EL (cell line): Measurements from ENCODE around the gene SCNN1G.

ENCODE experiments used
- DNase-seq: peaks from one replicate; pipeline ENCODE4 v3.0.0-alpha.2; 2016

Gene SCNN1G

DNA sequence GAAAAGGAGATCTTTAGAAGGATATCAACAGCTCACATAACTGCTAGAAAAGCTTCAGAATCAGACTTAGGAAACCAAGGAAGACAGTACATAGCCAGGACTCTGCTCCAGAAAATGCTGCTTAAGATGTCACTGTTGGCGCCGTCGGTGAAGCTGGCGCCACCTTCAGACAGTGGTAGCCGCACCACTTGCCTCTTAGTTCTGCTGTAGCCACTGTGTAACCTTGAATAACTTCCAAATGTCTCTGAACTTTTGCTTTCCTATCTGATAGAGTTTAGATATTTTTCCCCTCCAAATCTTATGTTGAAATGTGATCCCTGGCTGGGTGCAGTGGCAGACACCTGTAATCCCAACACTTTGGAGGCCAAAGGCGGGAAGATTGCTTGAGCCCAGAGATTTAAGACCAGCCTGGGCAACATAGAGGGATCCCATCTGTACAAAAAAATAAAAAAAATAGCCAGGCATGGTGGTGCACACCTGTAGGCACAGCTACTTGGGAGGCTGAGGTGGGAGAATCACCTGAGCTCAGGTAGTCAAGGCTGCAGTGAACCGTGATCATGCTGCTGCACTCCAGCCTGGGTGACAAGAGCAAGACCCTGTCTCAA is 27.0 kb upstream of the SCNN1G start:
- DNase-seq, result no peak

DNA sequence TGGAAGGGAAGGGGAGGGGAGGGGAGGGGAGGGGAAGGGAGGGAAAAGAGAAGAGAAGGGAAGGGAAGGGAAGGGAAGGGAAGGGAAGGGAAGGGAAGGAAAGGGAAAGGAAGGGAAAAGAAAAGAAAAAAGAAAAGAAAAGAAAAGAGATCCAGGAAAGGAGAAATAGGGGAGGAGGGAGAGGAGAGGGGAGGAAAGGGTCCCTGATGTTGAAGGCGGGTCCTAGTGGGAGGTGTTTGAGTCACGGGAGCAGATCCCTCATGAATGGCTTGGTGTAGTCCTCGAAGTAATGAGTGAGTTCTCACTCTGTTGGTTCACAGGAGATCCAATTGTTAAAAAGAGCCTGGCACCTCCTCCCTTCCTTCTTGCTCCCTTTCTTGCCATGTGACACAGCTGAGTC is 26.4 kb upstream of the SCNN1G start:
- no peak for DNase-seq

DNA sequence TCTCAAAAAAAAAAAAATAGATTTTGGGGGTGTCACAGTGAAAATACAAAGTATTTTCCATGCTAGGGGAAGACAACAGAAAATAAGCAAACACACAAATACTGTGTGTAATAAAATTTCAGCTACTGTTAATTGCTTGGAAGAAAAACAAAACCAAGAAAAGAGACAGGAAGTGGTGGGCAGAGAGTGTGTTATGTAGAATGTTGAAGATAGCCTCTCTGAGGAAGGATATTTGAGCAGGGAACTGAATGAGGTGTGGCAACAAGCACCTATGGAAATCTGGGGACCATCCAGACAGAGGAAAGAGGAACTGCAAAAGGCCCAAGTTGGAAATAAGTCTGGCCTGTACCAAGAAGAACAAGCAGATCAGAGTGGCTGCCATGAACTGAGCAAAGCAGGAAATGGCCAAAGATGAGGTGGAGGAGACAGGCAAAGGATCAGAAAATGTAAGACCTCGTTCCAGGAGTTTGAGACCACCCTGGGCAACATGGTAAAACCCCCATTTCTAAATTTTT is 25.5 kb upstream of the SCNN1G start:
- DNase-seq, result no peak

DNA sequence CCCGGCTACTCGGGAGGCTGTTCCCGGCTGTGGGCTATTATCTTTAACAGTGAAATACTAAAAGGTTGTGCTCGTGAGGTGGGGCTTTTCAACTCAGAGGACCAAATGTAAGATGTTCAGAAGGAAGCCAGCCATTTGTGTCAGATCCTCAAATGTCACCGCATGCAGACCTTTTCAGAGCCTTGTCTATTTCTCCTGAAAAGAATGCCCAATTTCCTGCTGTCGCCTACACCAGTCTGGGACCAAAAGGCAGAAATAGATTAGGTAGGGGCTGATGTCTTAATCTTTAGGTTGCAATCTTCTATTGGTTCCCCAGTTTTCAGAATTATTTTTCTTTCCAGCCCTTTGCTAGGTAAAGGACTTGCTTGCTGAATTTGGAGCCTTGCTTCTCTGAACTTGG is 24.4 kb upstream of the SCNN1G start:
- DNase-seq, result no peak

DNA sequence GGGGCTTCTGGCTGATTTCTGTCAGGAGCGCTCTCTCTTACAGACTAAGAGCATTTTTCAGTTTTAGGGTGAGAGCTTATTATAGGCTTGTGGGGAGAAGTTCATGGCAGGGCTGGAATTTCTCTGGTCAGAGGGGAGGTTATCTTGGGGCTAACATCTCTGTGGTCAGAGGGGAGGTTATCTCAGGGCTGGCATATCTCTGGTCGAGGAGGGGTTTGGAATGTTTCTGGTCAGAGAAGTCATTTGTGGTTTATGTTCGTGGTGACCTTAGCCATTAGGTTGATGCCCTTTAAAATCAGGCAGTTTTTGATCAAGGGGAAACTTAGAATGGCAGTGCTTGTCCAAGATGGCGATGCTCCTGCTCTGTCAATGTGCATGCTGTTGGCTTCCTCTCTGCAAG is 22.5 kb upstream of the SCNN1G start:
- DNase-seq, result no peak

DNA sequence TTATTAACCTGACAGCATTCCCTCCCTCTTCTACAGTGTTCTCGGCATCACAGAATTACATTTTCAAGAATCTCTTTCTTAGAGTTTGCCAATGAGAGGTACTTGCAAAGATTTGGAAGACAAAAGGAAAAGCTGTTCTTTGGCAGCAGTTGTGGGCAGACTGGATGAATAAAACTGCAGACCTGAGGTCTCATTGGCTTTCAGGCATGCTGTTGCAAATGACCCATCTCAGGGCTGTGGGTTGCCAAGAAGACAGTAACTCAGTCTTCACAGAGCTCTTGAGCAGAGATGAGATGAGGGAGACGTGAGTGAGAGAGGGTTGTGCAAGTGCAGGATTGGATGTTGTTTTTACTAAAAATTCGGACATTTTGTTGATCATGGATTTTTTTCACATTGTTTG is 22.0 kb upstream of the SCNN1G start:
- DNase-seq, result no peak

DNA sequence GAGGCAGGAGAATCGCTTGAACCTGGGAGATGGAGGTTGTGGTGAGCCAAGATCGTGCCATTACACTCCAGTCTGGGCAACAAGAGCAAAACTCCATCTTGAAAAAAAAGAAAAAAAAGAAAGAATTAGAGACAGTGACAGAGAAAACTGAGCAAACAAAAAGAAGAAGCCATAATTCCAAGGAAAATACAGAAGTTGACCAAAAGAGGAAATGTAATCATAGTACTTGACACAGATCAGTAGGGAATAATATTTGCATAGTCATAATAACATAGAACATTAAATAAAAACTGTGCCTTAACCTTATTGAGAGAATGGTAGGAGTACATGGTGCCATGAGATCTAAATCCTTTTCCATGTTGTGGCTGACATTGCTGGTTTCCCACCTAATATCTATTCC is 18.6 kb upstream of the SCNN1G start:
- no peak for DNase-seq

DNA sequence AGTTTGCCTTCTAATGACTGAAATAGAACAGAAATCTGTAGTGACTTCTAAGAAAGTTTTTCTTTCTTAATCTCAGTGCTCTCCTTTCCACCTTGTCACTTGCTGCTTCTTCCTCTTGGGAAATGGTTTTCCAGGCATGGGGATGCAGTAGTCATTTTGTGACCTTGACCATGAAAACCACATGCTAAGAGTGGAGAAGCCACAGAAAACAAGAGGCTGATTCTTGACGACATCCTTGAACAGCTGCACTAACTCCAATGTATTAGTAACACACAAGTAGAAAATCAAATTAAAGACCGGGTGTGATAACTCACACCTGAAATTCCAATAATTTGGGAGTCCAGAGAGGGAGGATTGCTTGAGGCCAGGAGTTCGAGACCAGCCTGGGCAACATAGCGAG is 17.8 kb upstream of the SCNN1G start:
- DNase-seq, result no peak

DNA sequence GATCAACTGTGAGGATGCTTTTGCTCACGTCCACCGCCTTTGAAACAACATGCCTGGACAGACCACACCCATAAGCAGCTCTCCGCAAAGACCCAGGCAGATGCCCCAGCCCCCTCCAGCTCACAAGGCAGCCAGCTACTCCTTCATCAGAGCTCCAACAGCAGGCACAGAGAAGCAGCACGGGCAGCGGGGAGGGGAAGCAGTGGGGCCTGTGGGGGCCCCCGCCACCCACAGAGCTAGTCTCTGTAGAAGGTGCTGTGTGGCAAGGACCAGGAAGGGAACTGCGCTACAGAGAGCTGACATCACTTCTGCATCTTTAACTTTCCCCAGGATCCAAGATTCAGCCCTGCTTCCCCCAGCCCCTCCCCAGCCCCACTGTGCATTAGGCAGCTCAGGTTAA is 10.0 kb upstream of the SCNN1G start:
- DNase-seq, result no peak

DNA sequence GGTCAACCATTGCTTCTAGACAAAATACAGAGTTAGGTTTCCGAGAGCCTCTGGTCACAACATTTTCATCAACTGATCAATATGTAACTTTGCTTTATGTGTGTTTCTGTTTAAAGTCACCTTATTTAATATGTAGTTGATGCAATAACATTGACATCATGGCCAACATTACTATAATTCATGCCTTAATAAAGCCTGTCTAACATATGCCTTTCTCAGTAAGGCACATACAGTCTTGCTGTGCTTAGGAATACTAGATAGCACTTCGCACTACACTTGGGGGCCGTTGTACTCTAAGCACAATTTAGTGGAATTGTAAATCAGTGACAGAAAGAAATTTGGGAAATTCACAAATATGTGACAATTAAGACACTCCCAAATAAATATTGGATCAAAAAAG is 9.6 kb upstream of the SCNN1G start:
- DNase-seq, result no peak

DNA sequence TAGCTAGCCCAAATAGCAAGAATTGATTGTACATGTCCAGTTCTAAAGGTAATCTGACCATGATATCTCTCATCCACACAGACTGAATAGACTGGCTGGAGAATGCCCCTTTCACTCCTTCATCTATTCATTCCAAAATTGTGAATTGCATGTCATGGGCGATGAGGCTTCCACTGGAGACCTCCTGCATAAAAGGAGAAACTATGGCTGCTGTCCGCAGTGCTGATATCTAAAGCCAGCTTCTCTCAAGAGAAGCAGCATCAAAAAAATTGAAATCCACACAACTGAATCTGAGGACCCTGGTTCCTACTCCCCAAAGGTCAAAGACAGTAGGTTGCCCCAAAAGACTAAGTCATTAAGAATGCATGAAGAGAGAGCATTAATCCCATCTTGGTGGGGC is 7.9 kb upstream of the SCNN1G start:
- DNase-seq, result no peak

DNA sequence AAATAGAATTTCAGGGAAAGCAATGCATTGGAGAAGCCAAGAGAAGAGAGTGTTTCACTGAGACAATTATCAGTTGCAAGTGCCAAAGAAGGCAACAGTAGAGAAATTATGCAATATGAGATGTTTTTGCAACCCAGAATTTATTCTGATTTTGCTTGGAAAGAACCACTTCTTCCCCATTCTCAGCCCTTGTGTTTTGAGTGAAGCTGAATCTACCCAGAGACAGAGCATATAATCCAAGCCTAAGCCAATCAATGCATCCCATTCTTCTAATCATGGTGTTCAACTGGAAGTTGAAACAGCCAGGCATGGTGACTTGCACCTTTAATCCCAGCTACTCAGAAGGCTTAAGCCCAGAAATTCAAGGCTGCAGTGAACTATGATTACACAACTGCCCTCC is 6.9 kb upstream of the SCNN1G start:
- DNase-seq, result no peak

DNA sequence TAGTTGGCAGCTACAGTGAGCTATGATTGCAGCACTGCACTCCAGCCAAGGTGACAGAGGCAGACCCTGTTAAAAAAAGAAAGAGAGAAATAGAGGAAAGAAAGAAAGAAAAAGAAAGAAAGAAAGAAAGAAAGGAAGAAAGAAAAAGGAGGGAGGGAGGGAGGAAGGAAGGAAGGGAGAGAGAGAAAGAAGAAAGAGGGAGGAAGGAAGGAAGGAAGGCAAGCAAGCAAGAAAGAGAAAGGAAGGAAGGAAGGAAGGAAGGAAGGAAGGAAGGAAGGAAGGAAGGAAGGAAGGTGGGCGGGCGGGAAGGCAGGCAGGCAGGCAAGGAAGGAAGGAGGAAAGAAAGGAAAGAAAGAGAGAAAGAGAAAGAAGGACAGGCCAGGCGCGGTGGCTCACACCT is 1.0 kb upstream of the SCNN1G start:
- no peak for DNase-seq

DNA sequence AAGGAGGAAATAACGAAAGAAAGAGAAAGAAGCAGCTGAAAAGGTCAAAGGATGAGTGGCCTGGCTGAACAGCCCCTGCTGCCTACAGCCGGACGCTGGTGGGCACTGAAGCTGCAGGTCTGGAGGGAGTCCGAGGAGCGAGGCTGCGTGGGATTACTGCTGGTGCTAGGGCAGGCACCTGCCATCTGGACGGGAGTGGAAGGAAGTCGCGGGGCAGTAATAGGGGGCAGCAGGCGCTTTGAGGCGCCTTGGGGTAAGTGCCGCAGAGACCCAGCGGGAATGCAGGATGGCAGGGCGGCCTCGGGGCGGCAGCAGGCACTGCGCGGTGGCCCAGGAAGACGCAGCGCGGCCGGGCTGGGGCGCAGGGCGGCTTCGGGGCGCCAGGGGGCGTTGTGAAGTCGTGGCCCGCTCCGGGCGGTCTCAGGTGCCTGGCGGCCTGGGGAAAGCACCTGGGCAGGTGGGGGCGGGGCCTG is 303 bp upstream of the SCNN1G start:
- peak; percentile 53 for DNase-seq

DNA sequence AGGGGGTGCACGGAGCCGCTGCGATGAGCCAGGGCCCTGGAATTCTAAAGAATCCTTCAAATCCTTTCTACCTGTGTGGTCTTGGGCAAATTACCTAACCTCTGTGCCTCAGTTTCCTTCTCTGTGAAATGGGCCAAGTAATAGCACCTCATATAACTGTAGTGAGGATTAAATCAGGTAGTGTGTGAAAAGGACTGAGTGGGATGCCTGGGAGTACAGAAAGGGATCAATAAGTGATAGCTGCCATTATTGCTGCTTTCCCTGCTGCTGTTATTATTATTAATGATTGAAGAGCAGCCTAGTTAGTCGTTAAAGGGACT is 958 bp downstream of the SCNN1G start:
- no peak for DNase-seq

DNA sequence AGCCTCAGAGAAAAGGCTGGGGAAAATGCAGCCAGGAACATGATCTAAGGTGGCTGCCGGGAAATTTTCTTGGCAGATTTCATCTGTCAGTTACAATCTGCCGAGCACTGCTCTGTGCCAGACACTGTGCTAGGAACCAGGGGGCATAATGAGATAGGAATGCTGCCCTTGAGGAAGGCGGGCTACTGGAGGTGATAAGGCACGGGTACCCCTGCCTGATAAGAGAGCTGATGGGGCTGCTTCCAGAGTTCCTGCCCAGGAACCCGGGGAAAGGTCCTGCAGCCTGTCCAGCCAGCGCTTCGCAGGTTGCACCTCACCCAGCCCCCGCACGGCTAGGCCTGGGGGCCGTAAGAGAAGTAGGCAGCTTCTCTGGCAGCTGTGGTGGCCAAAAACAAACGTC is 3.1 kb downstream of the SCNN1G start:
- no peak for DNase-seq

DNA sequence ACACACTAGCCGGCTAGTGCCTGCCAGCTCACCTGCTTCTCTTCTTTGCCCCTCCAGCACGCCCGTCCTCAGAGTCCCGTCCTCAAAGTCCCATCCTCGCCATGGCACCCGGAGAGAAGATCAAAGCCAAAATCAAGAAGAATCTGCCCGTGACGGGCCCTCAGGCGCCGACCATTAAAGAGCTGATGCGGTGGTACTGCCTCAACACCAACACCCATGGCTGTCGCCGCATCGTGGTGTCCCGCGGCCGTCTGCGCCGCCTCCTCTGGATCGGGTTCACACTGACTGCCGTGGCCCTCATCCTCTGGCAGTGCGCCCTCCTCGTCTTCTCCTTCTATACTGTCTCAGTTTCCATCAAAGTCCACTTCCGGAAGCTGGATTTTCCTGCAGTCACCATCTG is 3.6 kb downstream of the SCNN1G start:
- no peak for DNase-seq

DNA sequence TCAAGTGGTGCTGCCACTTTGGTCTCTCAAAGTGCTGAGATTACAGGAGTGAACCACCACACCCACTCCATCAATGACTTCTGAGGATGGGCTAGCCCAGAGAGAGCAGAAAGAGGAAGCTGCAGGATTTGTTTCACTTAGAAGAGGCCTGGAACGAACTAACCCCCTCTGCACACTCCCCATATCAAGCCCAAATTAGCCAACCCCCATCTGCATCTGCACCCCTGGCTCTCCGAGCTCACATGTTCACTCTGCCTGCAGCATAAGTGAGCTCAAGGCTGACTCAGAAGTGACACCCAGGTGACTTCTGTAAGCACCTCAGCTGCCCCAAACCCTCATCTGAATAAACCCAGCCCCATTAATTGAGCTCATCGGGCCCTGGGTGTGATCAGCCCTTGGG is 4.8 kb downstream of the SCNN1G start:
- no peak for DNase-seq

DNA sequence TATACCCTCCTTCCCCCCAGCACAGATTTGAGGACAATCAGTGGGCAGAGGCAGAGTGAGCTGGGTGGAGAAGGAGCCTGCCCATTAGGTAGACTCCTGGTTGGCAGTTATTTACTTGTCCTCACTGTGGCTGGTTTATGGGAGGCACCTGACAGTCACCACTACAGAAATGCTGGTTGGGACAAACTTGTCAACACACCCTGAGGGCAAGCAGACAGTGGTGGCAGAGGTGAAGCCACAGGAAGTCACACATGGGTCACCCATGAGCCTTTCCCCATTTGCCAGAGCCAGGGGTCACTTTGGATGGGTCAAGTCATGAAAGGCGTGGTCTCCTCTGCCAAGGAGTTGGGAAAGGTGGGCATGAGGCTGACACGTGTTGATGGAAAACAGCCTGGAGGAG is 6.4 kb downstream of the SCNN1G start:
- no peak for DNase-seq

DNA sequence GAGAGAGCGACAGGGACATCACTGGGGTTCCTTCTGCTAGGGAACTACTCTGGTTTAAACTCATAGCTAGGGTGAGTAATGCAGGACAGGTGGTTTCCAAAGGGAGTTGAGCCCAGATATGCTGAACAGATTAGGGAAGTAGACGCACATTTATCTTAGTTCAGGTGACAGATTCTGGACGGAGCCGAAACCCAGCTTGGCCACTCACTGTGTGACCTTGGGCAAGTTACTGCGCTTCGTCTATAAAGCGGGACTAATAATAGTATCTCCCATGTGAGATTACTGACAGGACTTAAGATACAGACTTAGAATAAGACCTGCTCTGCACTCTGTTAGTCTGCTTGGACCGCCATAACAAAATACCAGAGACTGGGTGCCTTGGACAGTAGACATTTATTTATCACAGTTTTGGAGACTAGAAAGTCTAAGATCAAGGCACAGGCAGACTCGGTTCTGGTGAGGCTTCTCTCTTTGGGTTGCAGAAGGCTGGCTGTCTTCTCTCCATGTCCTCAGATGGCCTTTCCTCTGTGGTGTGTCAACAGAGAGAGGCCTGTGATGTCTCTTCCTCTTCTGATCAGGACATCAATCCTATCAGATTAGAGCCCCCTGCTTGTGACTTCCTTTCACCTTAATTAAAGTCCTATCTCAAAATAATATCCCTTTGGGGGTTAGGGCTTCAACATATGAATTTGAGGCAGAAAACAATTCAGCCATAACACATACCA is 12.1 kb downstream of the SCNN1G start:
- DNase-seq, result no peak

DNA sequence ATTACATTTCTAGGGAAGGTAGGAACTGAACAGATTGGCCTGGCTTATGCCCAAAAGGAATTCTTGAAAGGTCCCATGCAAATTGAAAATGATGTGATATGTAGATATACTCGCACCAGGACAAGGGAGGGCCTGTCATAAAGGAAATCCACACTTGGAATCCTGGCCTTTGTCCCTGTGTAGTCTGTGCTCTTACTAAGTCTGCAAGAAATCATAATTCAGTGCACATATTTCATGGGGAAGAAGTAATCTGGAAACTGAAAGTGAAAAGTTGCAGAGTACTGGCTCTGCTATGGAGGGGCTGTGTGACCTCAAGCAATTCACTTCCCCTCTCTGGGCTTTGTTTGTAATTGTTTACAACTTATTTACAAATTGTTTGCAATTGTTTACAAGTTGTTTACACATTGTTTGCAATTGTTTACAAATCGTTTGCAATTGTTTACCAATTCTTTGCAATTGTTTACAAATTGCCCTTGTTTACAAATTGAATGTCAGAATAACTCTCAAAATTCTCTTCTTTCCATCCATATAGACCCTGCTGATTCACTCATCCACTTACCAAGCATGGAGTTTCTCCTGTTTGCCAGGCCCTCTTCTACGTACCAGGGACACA is 12.9 kb downstream of the SCNN1G start:
- DNase-seq, result no peak

DNA sequence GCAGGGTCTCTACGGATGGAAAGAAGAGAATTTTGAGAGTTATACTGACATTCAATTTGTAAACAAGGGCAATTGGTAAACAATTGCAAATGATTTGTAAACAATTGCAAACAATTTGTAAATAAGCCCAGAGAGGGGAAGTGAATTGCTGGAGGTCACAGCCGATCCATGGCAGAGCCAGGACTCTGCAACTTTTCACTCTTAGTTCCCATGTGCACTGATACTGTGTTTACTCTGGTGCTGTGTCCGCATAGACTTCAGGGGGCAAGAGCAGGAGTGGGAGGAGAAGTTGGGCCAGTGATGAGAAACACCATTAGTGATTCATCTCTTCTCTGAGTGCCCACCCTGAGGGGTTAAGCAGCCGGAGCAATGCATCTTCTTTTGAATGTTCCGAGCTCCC is 14.0 kb downstream of the SCNN1G start:
- no peak for DNase-seq

DNA sequence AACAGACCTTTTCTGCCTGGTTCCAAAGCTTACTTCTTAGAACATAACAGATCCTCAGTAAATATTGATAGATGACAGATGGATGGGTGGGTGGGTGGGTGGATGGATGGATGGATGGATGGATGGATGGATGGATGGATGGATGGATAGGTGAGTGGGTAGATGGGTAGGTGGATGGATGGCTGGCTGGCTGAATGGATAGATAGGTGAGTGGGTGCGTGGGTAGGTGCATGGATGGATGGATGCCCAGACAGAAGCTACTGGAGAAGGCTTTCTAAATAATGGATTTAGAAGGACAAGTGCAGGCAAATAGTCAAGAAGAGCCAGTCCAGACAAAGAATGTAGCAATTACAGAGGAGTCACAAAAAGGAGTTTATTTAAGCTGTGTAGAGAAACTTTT is 19.6 kb downstream of the SCNN1G start:
- DNase-seq, result no peak

DNA sequence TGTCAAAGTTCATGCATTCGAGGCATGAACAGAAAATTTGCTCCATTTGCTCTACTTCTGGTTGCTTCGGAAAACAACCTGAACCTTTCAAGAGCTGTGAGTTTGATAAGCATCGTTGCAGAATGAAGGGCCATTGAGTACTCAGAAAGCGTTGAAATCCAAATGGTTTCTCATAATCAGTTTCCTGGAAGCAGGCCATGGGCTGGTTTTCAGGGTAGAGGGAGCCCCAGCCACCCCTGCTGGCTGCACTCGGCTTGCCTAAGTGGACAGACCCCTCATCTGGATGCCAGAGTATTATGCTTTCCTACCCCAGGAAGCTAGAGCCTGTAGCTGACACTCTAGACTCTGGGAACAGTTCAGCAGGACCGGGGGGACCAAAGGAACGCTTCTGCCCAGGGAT is 24.4 kb downstream of the SCNN1G start:
- DNase-seq, result no peak

DNA sequence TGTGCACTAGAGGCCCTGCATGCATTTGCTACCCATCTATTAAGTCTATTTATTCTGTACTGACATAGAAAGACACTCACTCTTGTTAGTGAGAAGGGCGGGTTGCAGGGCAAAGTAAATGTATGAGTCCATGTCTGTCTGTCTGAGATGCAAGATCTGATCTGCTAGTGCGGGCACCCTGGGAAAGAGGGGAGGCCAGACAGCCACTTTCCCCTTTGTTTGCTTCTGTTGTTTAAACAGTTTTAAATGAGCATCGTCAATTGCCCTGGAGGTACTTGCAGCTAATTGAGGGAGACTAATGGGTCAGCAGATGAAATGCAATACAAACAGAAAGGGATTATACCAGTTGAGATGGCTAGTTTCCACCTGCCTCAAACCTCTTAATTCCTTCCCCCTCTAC is 24.9 kb downstream of the SCNN1G start:
- no peak for DNase-seq
